Endothelial cell of umbilical vein (primary cell): Measurements from ENCODE around the gene NSD1. TPM values are rescaled to one million over a fixed set of nuclear protein-coding genes. Genes with fewer than 3 reads are reported as not detected.

ENCODE experiments used
- Bru-seq: library from RNA; stranded (reverse); fragments of 400-500 nt; gene quantifications from one replicate; lab custom pipeline; 2021; lab: Mats Ljungman, UMichigan
- BruChase-seq, 2 experiments: library from RNA; stranded (reverse); fragments of 400-500 nt; gene quantifications; one replicate each; lab custom pipeline; 2021; lab: Mats Ljungman, UMichigan
- BruUV-seq: library from RNA; stranded (reverse); fragments of 400-500 nt; replicated peaks from 2 replicates; lab custom pipeline; 2021; lab: Mats Ljungman, UMichigan
- CTCF ChIA-PET: fragments of 300-600, 350-600 bp; sonication (Branson Sonifier 250); formaldehyde crosslinking; loops from one replicate; lab custom pipeline; 2021; ENCODE audit warnings: antibody characterized with exemption, inconsistent platforms; lab: Charles Lee
- POLR2A ChIA-PET: fragments of 300-600, 350-600 bp; sonication (Branson Sonifier 250); formaldehyde crosslinking; loops from one replicate; lab custom pipeline; 2021; ENCODE audit warnings: antibody characterized with exemption, inconsistent platforms; lab: Charles Lee
- DNase-seq: peaks from one replicate; pipeline ENCODE4 v3.0.0-alpha.2; 2011; ENCODE audit warnings: low read depth, low spot score
- FAIRE-seq: peaks from 2 replicates; lab custom pipeline; 2011; peaks lifted over from hg19 to GRCh38; lab: Jason Lieb, UNC
- H2AFZ ChIP-seq: 2 replicates; pipeline ENCODE4 v1.6.0; 2012; ENCODE audit warnings: low read depth, low read length, control low read depth, inconsistent platforms
- H3K27ac ChIP-seq: 2 replicates; pipeline ENCODE4 v1.5.1; 2011; ENCODE audit warnings: low read depth, mild to moderate bottlenecking, control low read depth, low read length, moderate library complexity; ENCODE audit not compliant: insufficient read depth
- H3K27me3 ChIP-seq, 2 experiments: 2 replicates each; pipeline versions ENCODE4 v1.6.0 to v1.6.1; 2011; ENCODE audit warnings: low read length in 2 of 2, mixed read lengths in 1 of 2; ENCODE audit not compliant: control insufficient read depth in 2 of 2, insufficient read depth in 2 of 2
- H3K36me3 ChIP-seq, 2 experiments: 2 replicates in 1 of 2; 3 replicates in 1 of 2; pipeline ENCODE4 v1.5.1; 2011; ENCODE audit warnings: low read length in 2 of 2, mild to moderate bottlenecking in 1 of 2, moderate library complexity in 1 of 2; ENCODE audit not compliant: control insufficient read depth in 2 of 2, insufficient read depth in 2 of 2; ENCODE audit errors: extremely low read depth in 1 of 2
- H3K4me1 ChIP-seq: 3 replicates; pipeline ENCODE4 v1.5.1; 2011; ENCODE audit warnings: mild to moderate bottlenecking, low read length; ENCODE audit not compliant: control insufficient read depth, insufficient read depth; ENCODE audit errors: extremely low read depth
- H3K4me2 ChIP-seq: 2 replicates; pipeline ENCODE4 v1.6.1; 2011; ENCODE audit warnings: low read length, control low read depth, mixed read lengths; ENCODE audit not compliant: insufficient read depth
- H3K4me3 ChIP-seq, 3 experiments: fragments of 200-600 bp in 1 of 3; sonication (generic), shearing (Covaris generic) in 1 of 3; replicated peaks in 1 of 3; 2 replicates each; pipeline ENCODE4 v1.5.1; 2011 to 2016; ENCODE audit warnings: control low read depth in 3 of 3, low read length in 3 of 3, mild to moderate bottlenecking in 2 of 3, inconsistent platforms in 1 of 3, low read depth in 1 of 3, moderate library complexity in 1 of 3; ENCODE audit not compliant: insufficient read depth in 1 of 3
- H3K79me2 ChIP-seq: 2 replicates; pipeline ENCODE4 v1.6.0; 2012; ENCODE audit warnings: low read length, inconsistent platforms; ENCODE audit not compliant: control insufficient read depth, insufficient read depth
- H3K9ac ChIP-seq: replicated peaks from 2 replicates; pipeline ENCODE3; 2011; ENCODE audit warnings: low read length, control low read depth; ENCODE audit not compliant: insufficient read depth; ENCODE audit errors: extremely low read depth
- H3K9me1 ChIP-seq: replicated peaks from 3 replicates; pipeline ENCODE4 v1.6.0; 2011; ENCODE audit warnings: mild to moderate bottlenecking, low read length; ENCODE audit not compliant: control insufficient read depth, insufficient read depth; ENCODE audit errors: extremely low read depth
- H3K9me3 ChIP-seq: replicated peaks from 2 replicates; pipeline ENCODE4 v1.5.1; 2012; ENCODE audit warnings: low read length, inconsistent platforms; ENCODE audit not compliant: control insufficient read depth, insufficient read depth
- H4K20me1 ChIP-seq: replicated peaks from 2 replicates; pipeline ENCODE3; 2011; ENCODE audit warnings: mild to moderate bottlenecking, low read length; ENCODE audit not compliant: control insufficient read depth, insufficient read depth; ENCODE audit errors: extremely low read depth
- CTCF ChIP-seq, 2 donors: IDR thresholded peaks; 1 replicate in 1 of 2; 2 replicates in 1 of 2; pipeline ENCODE4 v1.5.1; 2011; ENCODE audit warnings: low read length in 2 of 2, mild to moderate bottlenecking in 2 of 2, moderate library complexity in 2 of 2, control low read depth in 1 of 2, inconsistent platforms in 1 of 2, low read depth in 1 of 2; ENCODE audit not compliant: insufficient read depth in 1 of 2; ENCODE audit errors: extremely low read depth in 1 of 2
- EZH2 ChIP-seq: IDR thresholded peaks from 2 replicates; pipeline ENCODE4 v1.6.1; 2012; ENCODE audit warnings: borderline replicate concordance, low read depth, mild to moderate bottlenecking, moderate library complexity, low read length, inconsistent platforms; ENCODE audit not compliant: severe bottlenecking
- FOS ChIP-seq: IDR thresholded peaks from 2 replicates; pipeline ENCODE4 v1.6.1; 2011; ENCODE audit warnings: mild to moderate bottlenecking, low read length, moderate library complexity, borderline replicate concordance; ENCODE audit not compliant: insufficient read depth
- GATA2 ChIP-seq: IDR thresholded peaks from 2 replicates; pipeline ENCODE4 v1.7.0; 2011; ENCODE audit warnings: low read depth, mild to moderate bottlenecking, moderate library complexity, mixed read lengths, low read length; ENCODE audit not compliant: insufficient read length, insufficient read depth
- JUN ChIP-seq: IDR thresholded peaks from 2 replicates; pipeline ENCODE4 v1.6.1; 2011; ENCODE audit warnings: borderline replicate concordance, low read depth; ENCODE audit not compliant: insufficient read length, insufficient read depth
- MAX ChIP-seq: IDR thresholded peaks from 2 replicates; pipeline ENCODE4 v1.6.1; 2011; ENCODE audit not compliant: insufficient read depth, insufficient read length
- MYC ChIP-seq: IDR thresholded peaks from one replicate; pipeline ENCODE4 v1.6.1; 2011; ENCODE audit warnings: mild to moderate bottlenecking, low read depth, low read length
- POLR2A ChIP-seq: IDR thresholded peaks from 2 replicates; pipeline ENCODE4 v1.6.1; 2012; ENCODE audit warnings: low read depth, mild to moderate bottlenecking, control low read depth, low read length
- POLR2AphosphoS5 ChIP-seq: IDR thresholded peaks from 2 replicates; pipeline ENCODE4 v1.6.1; 2012; ENCODE audit warnings: low read depth, mild to moderate bottlenecking, control low read depth, low read length, moderate library complexity; ENCODE audit not compliant: insufficient read depth
- dilution Hi-C: fragments of 300-500 bp; cut with MboI; formaldehyde crosslinking; loops from one replicate; pipeline ENCODE4 v1.15.0; 2019; ENCODE audit warnings: low sequenced_read_pairs; ENCODE audit not compliant: extremely low pct_ligation_motif_present
- intact Hi-C: fragments of 100-400 bp; cut with micrococcal nuclease; formaldehyde crosslinking; loops from one replicate; pipeline ENCODE4 v1.10.0; 2022
- long read RNA-seq: library from polyadenylated mRNA; stranded (forward); transcript quantifications from one replicate; pipeline ENCODE4 v2.0.0, GENCODE V29; 2021
- polyA minus RNA-seq, 3 experiments: library from RNA; depleted of rRNA, polyadenylated mRNA; stranded (reverse); fragments of >200 nt; gene quantifications; 1 replicate in 1 of 3; 2 replicates in 2 of 3; pipeline ENCODE4 v1.2.3, GENCODE V29; 2011
- polyA plus RNA-seq, 4 experiments: library from polyadenylated mRNA; depleted of rRNA in 3 of 4; stranded (reverse) in 3 of 4; unstranded in 1 of 4; fragments of >200 nt; gene quantifications; 2 replicates each; pipeline versions ENCODE4 v1.2.1 to v1.2.3, GENCODE V29; 2011 to 2012; ENCODE audit warnings: missing spikeins in 1 of 4
- total RNA-seq: library from RNA; stranded (reverse); gene quantifications from 2 replicates; pipeline ENCODE4 v1.2.3, GENCODE V29; 2021

NSD1 gene, protein sequence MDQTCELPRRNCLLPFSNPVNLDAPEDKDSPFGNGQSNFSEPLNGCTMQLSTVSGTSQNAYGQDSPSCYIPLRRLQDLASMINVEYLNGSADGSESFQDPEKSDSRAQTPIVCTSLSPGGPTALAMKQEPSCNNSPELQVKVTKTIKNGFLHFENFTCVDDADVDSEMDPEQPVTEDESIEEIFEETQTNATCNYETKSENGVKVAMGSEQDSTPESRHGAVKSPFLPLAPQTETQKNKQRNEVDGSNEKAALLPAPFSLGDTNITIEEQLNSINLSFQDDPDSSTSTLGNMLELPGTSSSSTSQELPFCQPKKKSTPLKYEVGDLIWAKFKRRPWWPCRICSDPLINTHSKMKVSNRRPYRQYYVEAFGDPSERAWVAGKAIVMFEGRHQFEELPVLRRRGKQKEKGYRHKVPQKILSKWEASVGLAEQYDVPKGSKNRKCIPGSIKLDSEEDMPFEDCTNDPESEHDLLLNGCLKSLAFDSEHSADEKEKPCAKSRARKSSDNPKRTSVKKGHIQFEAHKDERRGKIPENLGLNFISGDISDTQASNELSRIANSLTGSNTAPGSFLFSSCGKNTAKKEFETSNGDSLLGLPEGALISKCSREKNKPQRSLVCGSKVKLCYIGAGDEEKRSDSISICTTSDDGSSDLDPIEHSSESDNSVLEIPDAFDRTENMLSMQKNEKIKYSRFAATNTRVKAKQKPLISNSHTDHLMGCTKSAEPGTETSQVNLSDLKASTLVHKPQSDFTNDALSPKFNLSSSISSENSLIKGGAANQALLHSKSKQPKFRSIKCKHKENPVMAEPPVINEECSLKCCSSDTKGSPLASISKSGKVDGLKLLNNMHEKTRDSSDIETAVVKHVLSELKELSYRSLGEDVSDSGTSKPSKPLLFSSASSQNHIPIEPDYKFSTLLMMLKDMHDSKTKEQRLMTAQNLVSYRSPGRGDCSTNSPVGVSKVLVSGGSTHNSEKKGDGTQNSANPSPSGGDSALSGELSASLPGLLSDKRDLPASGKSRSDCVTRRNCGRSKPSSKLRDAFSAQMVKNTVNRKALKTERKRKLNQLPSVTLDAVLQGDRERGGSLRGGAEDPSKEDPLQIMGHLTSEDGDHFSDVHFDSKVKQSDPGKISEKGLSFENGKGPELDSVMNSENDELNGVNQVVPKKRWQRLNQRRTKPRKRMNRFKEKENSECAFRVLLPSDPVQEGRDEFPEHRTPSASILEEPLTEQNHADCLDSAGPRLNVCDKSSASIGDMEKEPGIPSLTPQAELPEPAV (N-terminal part only)
- total RNA-seq (76.1 and 90.4 TPM in 2 replicates), polyA plus RNA-seq (12.4 and 14.4 TPM in 2 replicates), polyA minus RNA-seq (82.9 and 87.3 TPM in 2 replicates), Bru-seq, nascent RNA (percentile 89 among the genes with signal in this experiment), BruChase-seq, experiment 1, labeled RNA remaining after a 6-hour chase (percentile 88 among the genes with signal in this experiment), BruChase-seq, experiment 2, labeled RNA remaining after a 2-hour chase (percentile 86 among the genes with signal in this experiment)
- polyA plus RNA-seq (2011; cell fraction: cytosol; rRNA removed): 16.4 and 16.5 TPM in 2 replicates
- polyA plus RNA-seq (2011; cell fraction: nucleus; rRNA removed): 41.0 and 44.1 TPM in 2 replicates
- 23.8 and 31.7 TPM in 2 replicates for polyA plus RNA-seq (2012)
- 31.2 TPM for polyA minus RNA-seq (2011; cell fraction: cytosol; rRNA and poly(A)+ RNA removed)
- 116 and 130 TPM in 2 replicates for polyA minus RNA-seq (2011; cell fraction: nucleus; rRNA and poly(A)+ RNA removed)
- long read RNA-seq, full-length matches to known transcripts: 6 of 58 reads
- long read RNA-seq, partial matches to known transcripts: 22 of 58 reads
- long read RNA-seq, other reads (novel, unspliced or antisense): 30 of 58 reads

DNA sequence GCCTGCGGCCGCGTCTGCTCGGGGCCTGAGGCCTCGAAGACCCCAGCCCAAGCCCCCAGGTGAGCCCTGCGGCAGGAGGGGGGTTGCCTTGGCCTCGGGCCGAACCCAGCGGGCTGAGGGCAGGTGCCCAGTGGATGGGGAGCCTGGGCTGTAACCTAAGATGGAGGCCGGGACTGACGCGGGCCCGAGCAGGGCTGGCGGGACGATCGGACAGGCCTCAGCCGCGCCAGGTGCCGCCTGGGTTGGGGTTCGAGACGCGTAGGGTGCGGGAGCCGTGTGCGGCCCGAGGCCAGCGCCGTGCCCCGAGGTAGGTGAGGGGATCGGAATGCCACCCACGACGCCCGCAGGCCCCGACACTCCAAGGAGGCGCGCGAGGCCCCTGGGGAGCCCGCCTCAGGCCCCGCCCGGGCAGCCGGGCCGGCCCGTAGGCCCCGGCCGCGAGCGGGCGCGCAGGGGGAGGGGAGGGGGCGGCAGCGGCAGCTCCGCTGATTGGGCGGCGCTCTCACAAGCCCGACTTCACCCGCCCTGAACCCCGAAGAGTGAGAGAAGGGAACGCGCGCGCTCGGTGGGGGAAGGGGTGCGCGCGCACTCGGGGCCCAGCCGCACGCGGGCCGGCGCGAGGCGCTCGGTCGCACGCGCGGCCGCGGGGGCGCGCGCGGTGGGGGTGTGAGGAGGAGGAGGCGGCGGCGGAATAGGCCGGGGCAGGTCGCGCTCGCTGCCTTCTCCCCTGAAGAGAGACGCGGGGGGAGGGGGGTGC, at the start of gene NSD1:
Gene NSD1 (plus strand): TSS at position 678 of the 757 bp plus-strand sequence. CDS start 1,331 bp downstream, outside the sequence.
- dilution Hi-C loops: no loop called here
- CTCF ChIA-PET: interaction anchor here (1.2 to 1.5 kb wide), 4 partner anchors 21 to 324 kb away, joined by 3 to 4 read pairs (median 3); no protein-coding TSS in a partner anchor

More for the DNA sequence above, at the start of gene NSD1:
- TSS peak; percentile 72 for BruUV-seq
- H3K79me2 ChIP-seq: peaks cover 40% of the 10 kb centered on the region
- peaks cover 0 to 9% of the 10 kb centered on the region in 2 experiments for H3K36me3 ChIP-seq
- POLR2A ChIA-PET: no interaction called here
- H3K4me1 ChIP-seq: peaks cover 43% of the 10 kb centered on the region
- H3K27me3 ChIP-seq: no peaks in the 10 kb centered on the region
- H3K9me1 ChIP-seq: no peaks in the 10 kb centered on the region
- no peaks in the 10 kb centered on the region for H3K9me3 ChIP-seq
- H2AFZ ChIP-seq: peak within 1 kb of the TSS; percentile 92
- peak within 1 kb of the TSS; percentile 30 for H3K27ac ChIP-seq
- H4K20me1 ChIP-seq: peaks cover 4% of the 10 kb centered on the region
- intact Hi-C loops: loop anchor here (2.0 to 5.0 kb wide), 2 partner anchors 16 to 169 kb away; partner anchors contain the start of genes PRELID1 and RAB24
- peak within 1 kb of the TSS; percentile 80 for H3K4me2 ChIP-seq
- FAIRE-seq (no peak), DNase-seq (peak; percentile 75)
- peak within 1 kb of the TSS; percentile 75 for H3K9ac ChIP-seq
- peak within 1 kb of the TSS; percentile 25 to 81 (median 66) for H3K4me3 ChIP-seq
- peak; percentile 15 for TF ChIP-seq POLR2AphosphoS5
- no peak for TF ChIP-seq GATA2
- TF ChIP-seq CTCF (IDR thresholded peaks at IDR 0.05; ENCODE audit: extremely low read depth in 1 of 2, insufficient read depth in 1 of 2, low read depth in 1 of 2, low read length in 2 of 2): no peak
- TF ChIP-seq JUN: no peak
- peak; percentile 78 for TF ChIP-seq POLR2A
- TF ChIP-seq EZH2: no peak
- TF ChIP-seq MYC: no peak
- TF ChIP-seq MAX: no peak
- no peak for TF ChIP-seq FOS
